ENCODE data around the gene CHST6. TPM values are rescaled to one million over a fixed set of nuclear protein-coding genes. Genes with fewer than 3 reads are reported as not detected.
"Not testable (repeated sequence)": the region's sequence is repeated elsewhere in the genome, so short reads cannot be mapped to it uniquely, and the experiment has no call there.

CHST6 gene
- polyA plus RNA-seq, 4 donors: 1.0 to 10.1 (median 5.0) TPM

DNA sequence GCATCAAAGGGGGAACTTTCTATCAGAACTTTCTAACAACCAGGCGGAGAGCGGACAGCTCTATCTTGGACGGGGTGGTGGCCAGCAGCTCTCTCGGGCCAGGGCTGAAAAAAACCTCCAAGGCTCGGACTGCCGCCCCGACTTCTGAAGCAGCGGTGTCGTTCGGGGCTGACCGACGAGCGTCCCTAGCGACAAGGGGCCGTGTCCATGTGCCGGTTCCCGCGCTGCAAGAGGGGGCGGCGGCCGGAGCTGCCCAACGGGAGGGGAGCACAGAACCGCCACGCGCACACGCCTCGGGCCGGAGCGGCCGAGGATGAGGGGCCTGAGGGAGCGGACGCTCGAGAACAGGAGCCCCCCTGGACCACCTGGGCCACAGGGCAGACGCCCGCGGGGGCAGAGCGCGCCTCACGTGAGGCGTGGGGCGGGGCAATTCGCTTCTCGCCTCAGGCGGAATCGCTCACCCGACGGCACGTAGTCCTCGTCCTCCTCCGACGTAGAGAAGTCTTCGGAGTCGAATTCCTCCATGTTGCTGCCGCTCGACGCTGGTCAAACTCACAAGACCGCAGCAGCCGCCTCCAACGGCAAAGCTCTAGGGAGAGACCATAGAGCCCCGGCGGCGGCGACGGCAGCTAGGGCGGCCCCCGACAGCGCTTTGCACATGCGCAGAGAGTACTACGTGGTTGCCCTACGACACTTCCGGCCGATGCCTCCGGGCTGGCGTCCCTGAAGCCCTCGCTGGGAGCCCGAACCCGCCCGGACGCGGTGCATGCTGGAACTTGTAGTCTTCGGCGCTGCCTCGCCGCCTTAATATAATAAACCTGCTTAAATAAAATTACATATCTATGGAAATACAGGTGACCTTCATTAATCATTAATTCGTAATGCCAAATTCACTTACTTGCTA lies 62.2 kb downstream of the CHST6 start, which contains the start of gene CFDP1:
TSS of gene CFDP1 (minus strand) at position 676 of the 904 bp plus-strand sequence. CDS start at position 525, 151 bp downstream.
- Histone ChIP-seq H3K9me3 (ENCODE audit: control insufficient read depth in 2 of 2, insufficient read depth in 1 of 2, low read depth in 1 of 2, low read length in 1 of 2) (peaks cover 0 to 10% of the 10 kb centered on the region in 2 donors), H3K4me3 (ENCODE audit: low read depth in 1 of 3, low read length in 3 of 3) (peak within 1 kb of the TSS; percentile 77 to 94 (median 88)), H3K36me3 (ENCODE audit: control insufficient read depth in 3 of 3, insufficient read depth in 2 of 3, low read depth in 1 of 3, low read length in 3 of 3) (peaks cover 0 to 21% (median 0%) of the 10 kb centered on the region in 3 donors), H3K27me3 (ENCODE audit: control insufficient read depth in 3 of 3, insufficient read depth in 3 of 3, low read length in 3 of 3) (no peaks in the 10 kb centered on the region), H3K4me1 (ENCODE audit: control insufficient read depth in 3 of 3, insufficient read depth in 2 of 3, low read depth in 1 of 3, low read length in 2 of 3) (peaks cover 0 to 4% (median 2%) of the 10 kb centered on the region in 3 donors), H3K27ac (ENCODE audit: low read depth in 1 of 3, low read length in 2 of 3) (peak within 1 kb of the TSS; percentile 94 to 98 (median 97))
- FAIRE-seq (no peak), DNase-seq (peak; percentile 97 to 98)
- WGBS, 3 donors: 1% methylated on average over 70 to 85 of the region's 85 CpGs

GRCh38 chr16:75429621-75430403 lies 65.4 kb downstream of the CHST6 start:
- DNase-seq (no peak), FAIRE-seq (no peak)
- H3K4me1 ChIP-seq (ENCODE audit: control insufficient read depth in 3 of 3, insufficient read depth in 2 of 3, low read depth in 1 of 3, low read length in 2 of 3): peaks cover 0 to 4% (median 0%) of the 10 kb centered on the region in 3 donors
- H3K36me3 ChIP-seq (ENCODE audit: control insufficient read depth in 3 of 3, insufficient read depth in 2 of 3, low read depth in 1 of 3, low read length in 3 of 3): peaks cover 0 to 21% (median 0%) of the 10 kb centered on the region in 3 donors
- WGBS, 3 donors: 84 to 86% (median 86%) methylated on average over 11 of the region's 11 CpGs
- no peak overlapping the region for H3K27ac ChIP-seq (ENCODE audit: low read depth in 1 of 3, low read length in 2 of 3)
- H3K9me3 ChIP-seq (ENCODE audit: control insufficient read depth in 2 of 2, insufficient read depth in 1 of 2, low read depth in 1 of 2, low read length in 1 of 2): no peaks in the 10 kb centered on the region
- H3K4me3 ChIP-seq (ENCODE audit: low read depth in 1 of 3, low read length in 3 of 3): no peak overlapping the region
- H3K27me3 ChIP-seq (ENCODE audit: control insufficient read depth in 3 of 3, insufficient read depth in 3 of 3, low read length in 3 of 3): no peaks in the 10 kb centered on the region

DNA sequence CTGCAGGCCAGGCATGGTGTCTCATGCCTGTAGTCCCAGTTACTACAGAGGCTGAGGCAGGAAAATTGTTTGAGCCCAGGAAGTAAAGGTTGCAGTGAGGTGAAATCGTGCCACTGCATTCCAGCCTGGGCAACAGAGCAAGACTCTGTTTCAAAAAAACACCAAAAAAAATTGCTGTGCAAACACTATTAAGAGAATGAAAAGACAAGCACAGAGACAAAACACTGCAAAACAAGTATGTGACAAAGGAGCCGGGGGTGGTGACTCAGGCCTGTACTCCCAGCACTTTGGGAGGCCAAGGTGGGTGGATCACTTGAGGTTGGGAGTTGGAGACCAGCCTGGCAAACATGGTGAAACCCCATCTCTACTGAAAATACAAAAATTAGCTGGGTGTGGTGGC lies 68.7 kb downstream of the CHST6 start:
- not testable (repeated sequence) for H3K27me3 ChIP-seq (ENCODE audit: control insufficient read depth in 3 of 3, insufficient read depth in 3 of 3, low read length in 3 of 3); H3K4me1 ChIP-seq (ENCODE audit: control insufficient read depth in 3 of 3, insufficient read depth in 2 of 3, low read depth in 1 of 3, low read length in 2 of 3); H3K4me3 ChIP-seq (ENCODE audit: low read depth in 1 of 3, low read length in 3 of 3); H3K27ac ChIP-seq (ENCODE audit: low read depth in 1 of 3, low read length in 2 of 3); FAIRE-seq; DNase-seq; H3K9me3 ChIP-seq (ENCODE audit: control insufficient read depth in 2 of 2, insufficient read depth in 1 of 2, low read depth in 1 of 2, low read length in 1 of 2)
- 86 to 89% (median 88%) methylated on average over 2 of the region's 2 CpGs for WGBS, 3 donors
- peaks cover 0 to 25% (median 0%) of the 10 kb centered on the region in 3 donors for H3K36me3 ChIP-seq (ENCODE audit: control insufficient read depth in 3 of 3, insufficient read depth in 2 of 3, low read depth in 1 of 3, low read length in 3 of 3)

DNA sequence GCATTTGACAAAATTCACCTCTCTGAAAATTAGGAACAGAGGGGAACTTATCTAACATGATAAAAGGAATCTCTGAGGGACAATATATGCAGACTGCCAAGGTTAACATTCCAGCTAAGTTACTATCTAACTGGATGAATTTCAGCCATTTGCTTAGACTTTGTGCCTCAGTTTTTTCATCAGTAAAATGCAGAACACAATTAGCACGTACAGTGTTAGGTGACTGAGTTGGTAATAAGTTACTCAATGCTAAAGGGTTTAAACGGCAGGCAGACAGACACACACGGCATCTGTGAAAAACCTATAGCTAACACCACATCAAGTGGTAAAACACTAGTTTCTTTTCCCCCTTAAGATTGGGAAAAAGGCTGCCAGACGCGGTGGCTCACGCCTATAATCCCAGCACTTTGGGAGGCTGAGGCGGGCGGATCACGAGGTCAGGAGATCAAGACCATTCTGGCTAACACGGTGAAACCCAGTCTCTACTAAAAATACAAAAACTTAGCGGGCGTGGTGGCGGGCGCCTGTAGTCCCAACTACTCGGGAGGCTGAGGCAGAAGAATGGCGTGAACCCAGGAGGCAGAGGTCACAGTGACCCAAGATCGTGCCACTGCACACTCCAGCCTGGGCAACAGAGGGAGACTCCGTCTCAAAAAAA lies 71.0 kb downstream of the CHST6 start:
- not testable (repeated sequence) for H3K4me3 ChIP-seq (ENCODE audit: low read depth in 1 of 3, low read length in 3 of 3); H3K9me3 ChIP-seq (ENCODE audit: control insufficient read depth in 2 of 2, insufficient read depth in 1 of 2, low read depth in 1 of 2, low read length in 1 of 2); H3K27me3 ChIP-seq (ENCODE audit: control insufficient read depth in 3 of 3, insufficient read depth in 3 of 3, low read length in 3 of 3); FAIRE-seq
- peak in 1 of 2 donors; percentile 81 for DNase-seq
- peaks cover 0 to 13% (median 0%) of the 10 kb centered on the region in 3 donors for H3K36me3 ChIP-seq (ENCODE audit: control insufficient read depth in 3 of 3, insufficient read depth in 2 of 3, low read depth in 1 of 3, low read length in 3 of 3)
- H3K4me1 ChIP-seq (ENCODE audit: control insufficient read depth in 3 of 3, insufficient read depth in 2 of 3, low read depth in 1 of 3, low read length in 2 of 3): peaks cover 0 to 14% (median 0%) of the 10 kb centered on the region in 3 donors
- WGBS, 3 donors: 84 to 89% (median 88%) methylated on average over 18 of the region's 18 CpGs
- peak overlapping the region in 1 of 3 donors; percentile 80 for H3K27ac ChIP-seq (ENCODE audit: low read depth in 1 of 3, low read length in 2 of 3)

- 79 to 91% (median 82%) methylated on average over 4 of the region's 4 CpGs for WGBS, 3 donors
- Histone ChIP-seq H3K4me3 (ENCODE audit: low read depth in 1 of 3, low read length in 3 of 3) (no peak overlapping the region), H3K27me3 (ENCODE audit: control insufficient read depth in 3 of 3, insufficient read depth in 3 of 3, low read length in 3 of 3) (no peaks in the 10 kb centered on the region), H3K27ac (ENCODE audit: low read depth in 1 of 3, low read length in 2 of 3) (peak overlapping the region in 2 of 3 donors; percentile 32 to 80), H3K36me3 (ENCODE audit: control insufficient read depth in 3 of 3, insufficient read depth in 2 of 3, low read depth in 1 of 3, low read length in 3 of 3) (peaks cover 0 to 10% (median 0%) of the 10 kb centered on the region in 3 donors), H3K9me3 (ENCODE audit: control insufficient read depth in 2 of 2, insufficient read depth in 1 of 2, low read depth in 1 of 2, low read length in 1 of 2) (no peaks in the 10 kb centered on the region), H3K4me1 (ENCODE audit: control insufficient read depth in 3 of 3, insufficient read depth in 2 of 3, low read depth in 1 of 3, low read length in 2 of 3) (peaks cover 0 to 14% (median 0%) of the 10 kb centered on the region in 3 donors)
- FAIRE-seq (no peak), DNase-seq (no peak)
Observed at GRCh38 chr16:75423723-75424104, 71.5 kb downstream of the CHST6 start.

Other genes starting within 250 kb of the CHST6 start
- 100 to 1,000 TPM in 1 of 4 donors, 10 to 100 TPM in 3; 57.1 to 105 (median 77.6) TPM for gene BCAR1, start 243.8 kb downstream of the CHST6 start, polyA plus RNA-seq
- gene CFDP1, start 61.9 kb downstream of the CHST6 start, polyA plus RNA-seq: 100 to 1,000 TPM; 108 to 390 (median 236) TPM
- gene TMEM170A, start 30.8 kb downstream of the CHST6 start, polyA plus RNA-seq: 10 to 100 TPM in 3 of 4 donors, 1 to 10 TPM in 1; 9.6 to 50.9 (median 15.5) TPM
- 10 to 100 TPM; 21.2 to 37.7 (median 27.5) TPM for gene CHST5, start 40.7 kb upstream of the CHST6 start, polyA plus RNA-seq
- gene TMEM231, start 60.8 kb upstream of the CHST6 start, polyA plus RNA-seq: 1 to 10 TPM; 1.4 to 6.2 (median 3.8) TPM
- gene GABARAPL2, start 70.9 kb upstream of the CHST6 start, polyA plus RNA-seq: 100 to 1,000 TPM; 130 to 182 (median 140) TPM
- 10 to 100 TPM in 3 of 4 donors, 1 to 10 TPM in 1; 7.0 to 27.4 (median 18.4) TPM for gene ADAT1, start 127.8 kb upstream of the CHST6 start, polyA plus RNA-seq
- 100 to 1,000 TPM in 1 of 4 donors, 10 to 100 TPM in 3; 81.2 to 124 (median 90.3) TPM for gene KARS1, start 152.2 kb upstream of the CHST6 start, polyA plus RNA-seq
- gene TERF2IP, start 152.3 kb upstream of the CHST6 start, polyA plus RNA-seq: 10 to 100 TPM; 28.6 to 44.0 (median 32.9) TPM
- under 1 TPM in 1 of 4 donors, not detected in 3; 0.03 TPM for gene CPHXL2, start 181.6 kb upstream of the CHST6 start, polyA plus RNA-seq
- gene DUXB, start 206.0 kb upstream of the CHST6 start, polyA plus RNA-seq: not detected
- gene CPHXL, start 231.0 kb upstream of the CHST6 start, polyA plus RNA-seq: not detected